T-helper 2 cell treated with Interferon-gamma antibody and Interleukin-4, amounts not matched to agents 100 ng/mL and 5 ng/mL, for 36 hours (primary cell): ENCODE data around the gene PHLDA1. TPM values are rescaled to one million over a fixed set of nuclear protein-coding genes. Genes with fewer than 3 reads are reported as not detected.

Experiments used
- intact Hi-C: fragments of 100-400 bp; cut with micrococcal nuclease; formaldehyde crosslinking; loops from one replicate; pipeline ENCODE4 v1.15.1; 2023
- total RNA-seq: library from RNA; stranded (reverse); gene quantifications from 2 replicates; pipeline ENCODE4 v1.2.3, GENCODE V29; 2022

The PHLDA1 gene
- total RNA-seq, 1 donor from 2014 or later = 17.8 TPM

- intact Hi-C loops = loop anchor here (1.0 kb wide), 5 partner anchors 10 to 87 kb away; partner anchors contain the start of gene PHLDA1
Measured at GRCh38 chr12:76020731-76021672, 10.6 kb downstream of the PHLDA1 start.

DNA sequence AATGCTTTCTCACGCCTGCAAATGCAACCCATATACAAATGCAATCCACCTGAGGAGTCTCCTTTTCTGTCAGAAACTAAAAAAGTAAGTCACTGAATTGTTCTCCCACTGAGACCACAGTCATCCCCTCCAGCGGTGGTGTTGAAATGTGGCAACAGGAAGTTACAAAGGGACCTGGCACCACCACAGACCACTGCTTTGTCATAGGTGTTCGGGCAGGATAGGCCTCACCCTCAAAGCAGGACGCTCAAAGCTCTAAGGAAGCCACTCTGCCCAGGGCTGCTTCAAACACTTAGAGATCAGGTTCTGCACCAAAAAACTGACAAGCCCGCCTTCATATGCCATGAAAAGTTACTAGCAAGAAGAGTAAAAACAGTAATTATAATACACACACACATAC is 11.3 kb downstream of the PHLDA1 start:
- intact Hi-C loops = loop anchor here (1.0 kb wide), 5 partner anchors 11 to 86 kb away; partner anchors contain the start of gene PHLDA1

GRCh38 chr12:76018672-76019071 is 12.9 kb downstream of the PHLDA1 start:
- intact Hi-C loops = no loop called here

GRCh38 chr12:76018111-76018510 is 13.5 kb downstream of the PHLDA1 start:
- intact Hi-C loops = no loop called here

GRCh38 chr12:76014007-76014406 is 17.6 kb downstream of the PHLDA1 start:
- intact Hi-C loops = no loop called here

DNA sequence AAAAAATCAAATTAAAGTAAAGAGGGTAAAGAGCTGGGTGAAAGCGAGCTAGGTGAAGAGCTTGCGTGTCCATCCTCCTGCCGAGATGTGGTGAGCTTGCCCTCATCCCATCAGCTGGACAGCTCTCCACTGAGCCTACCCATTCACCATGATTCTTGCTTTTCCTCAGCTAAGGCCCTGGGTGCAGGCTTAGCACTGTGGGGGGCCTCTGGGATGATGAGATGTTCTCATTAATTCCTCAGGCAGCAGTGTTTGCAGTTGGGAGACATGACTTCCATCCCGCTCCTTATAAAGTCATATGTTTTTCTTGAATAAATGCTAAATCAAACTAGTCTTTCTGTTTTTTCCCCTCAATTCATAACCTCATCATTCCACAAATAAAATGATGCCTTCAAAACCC is 18.0 kb downstream of the PHLDA1 start:
- intact Hi-C loops = no loop called here

DNA sequence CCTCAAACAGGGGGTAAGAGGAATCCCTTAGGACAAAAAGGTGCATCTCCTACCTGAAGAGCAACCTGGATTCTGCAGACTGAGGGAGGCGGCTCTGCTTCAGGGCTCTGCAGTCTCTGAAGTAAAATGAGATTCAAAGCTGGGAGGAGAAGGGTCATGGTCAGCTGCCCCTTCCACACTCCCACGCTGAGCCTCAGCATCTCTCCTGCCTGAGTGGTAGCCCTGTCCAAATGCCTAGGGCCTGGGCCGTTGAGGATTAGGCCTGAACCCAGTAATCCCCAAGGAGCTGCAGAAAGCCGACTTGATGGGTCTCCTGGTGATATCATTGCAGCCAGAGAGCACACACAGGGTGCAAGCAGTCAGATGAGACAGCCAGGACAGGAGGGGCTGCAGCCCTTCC is 18.9 kb downstream of the PHLDA1 start:
- intact Hi-C loops = no loop called here

- intact Hi-C loops = no loop called here
Measured at GRCh38 chr12:76010732-76011458, 20.7 kb downstream of the PHLDA1 start.

DNA sequence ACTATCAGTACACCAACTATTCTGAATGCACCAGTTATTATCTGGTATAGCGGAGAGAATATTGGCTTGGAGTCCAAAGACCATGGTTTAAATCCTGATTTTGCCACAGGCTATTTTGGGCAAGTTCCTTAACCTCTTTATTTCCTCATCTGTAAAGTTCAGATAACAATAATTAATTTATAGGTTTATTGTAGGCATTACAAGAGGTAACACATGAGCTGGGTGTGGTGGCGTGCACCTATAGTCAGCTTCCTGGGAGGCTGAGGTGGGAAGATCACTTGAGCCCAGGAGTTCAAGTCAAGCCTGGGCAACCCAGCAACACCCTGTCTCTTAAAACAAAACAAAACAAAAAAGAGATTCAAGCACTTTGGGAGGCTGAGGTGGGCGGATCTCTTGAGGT is 23.1 kb downstream of the PHLDA1 start:
- intact Hi-C loops = no loop called here

DNA sequence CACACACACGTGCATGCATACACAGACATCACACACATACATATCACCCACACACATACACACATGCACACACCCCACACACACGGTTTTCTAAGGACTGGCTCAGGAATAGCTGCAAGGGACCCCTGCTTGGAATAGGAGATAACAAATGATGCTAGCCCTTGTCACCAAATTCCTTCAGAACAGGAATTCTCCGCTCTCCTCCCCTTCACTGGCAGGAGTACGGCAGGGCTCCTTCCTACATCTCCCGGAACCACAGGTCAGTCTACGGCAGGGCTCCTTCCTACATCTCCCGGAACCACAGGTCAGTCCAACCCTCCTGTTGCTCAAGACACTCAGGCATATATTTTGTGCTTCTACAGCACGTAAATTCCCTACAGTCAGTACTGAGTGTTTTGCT is 23.9 kb downstream of the PHLDA1 start:
- intact Hi-C loops = no loop called here

DNA sequence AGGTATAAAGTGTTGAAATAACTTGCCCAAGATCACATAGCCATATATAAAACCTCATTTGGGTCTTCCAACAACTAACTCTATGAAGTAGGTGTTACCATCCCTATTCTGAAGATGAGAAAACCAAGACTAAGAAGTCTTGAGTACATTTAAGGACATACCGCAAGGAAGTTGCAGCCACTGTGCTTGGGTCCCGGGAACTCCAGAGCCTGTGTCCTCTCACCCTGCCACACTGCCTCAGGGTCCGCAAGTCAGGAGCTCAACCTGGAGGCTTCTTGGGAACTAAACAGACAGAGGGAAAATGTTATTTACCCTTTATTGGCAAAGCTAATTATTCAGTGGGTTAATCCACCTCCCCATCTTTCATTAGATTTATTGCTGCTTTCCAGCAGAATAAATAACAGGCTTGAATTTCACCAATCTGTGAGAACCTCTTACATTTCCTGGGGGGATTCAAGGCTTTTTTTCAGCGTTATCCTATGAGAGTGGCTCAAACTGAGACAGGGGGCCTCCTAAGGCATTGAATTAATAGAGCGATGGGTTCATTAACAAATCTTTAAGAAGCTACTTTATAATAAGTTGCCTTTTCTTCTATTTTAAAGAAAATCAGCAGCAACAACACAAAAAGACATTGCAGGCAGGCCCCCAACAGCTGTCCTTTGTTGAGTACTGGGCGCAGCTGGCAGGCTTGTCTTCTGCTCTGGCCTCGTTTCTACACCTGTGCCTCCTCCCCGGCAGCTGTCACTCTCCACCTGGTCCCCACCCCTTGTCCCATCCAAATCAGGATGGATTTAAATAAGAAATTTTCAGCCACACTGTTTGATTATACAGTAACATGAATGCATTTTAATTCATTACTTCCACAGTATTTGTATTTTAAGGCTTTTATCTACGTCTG is 25.3 kb downstream of the PHLDA1 start:
- intact Hi-C loops = no loop called here

DNA sequence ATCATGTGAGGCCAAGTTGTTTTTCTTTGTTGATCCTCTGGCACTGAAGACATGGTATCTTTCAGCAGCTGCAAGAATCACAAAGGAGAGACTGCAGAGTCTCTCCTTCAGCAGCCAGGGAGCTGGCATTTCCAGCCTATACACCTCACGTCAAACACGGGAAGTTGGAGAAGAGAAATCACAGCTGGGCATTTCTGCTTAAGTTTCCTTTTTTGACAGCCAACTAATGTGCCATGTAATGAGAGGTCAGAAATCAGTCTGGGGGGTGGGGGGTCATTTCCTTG is 28.3 kb downstream of the PHLDA1 start:
- intact Hi-C loops = no loop called here

GRCh38 chr12:76002598-76003354 is 28.8 kb downstream of the PHLDA1 start:
- intact Hi-C loops = no loop called here

DNA sequence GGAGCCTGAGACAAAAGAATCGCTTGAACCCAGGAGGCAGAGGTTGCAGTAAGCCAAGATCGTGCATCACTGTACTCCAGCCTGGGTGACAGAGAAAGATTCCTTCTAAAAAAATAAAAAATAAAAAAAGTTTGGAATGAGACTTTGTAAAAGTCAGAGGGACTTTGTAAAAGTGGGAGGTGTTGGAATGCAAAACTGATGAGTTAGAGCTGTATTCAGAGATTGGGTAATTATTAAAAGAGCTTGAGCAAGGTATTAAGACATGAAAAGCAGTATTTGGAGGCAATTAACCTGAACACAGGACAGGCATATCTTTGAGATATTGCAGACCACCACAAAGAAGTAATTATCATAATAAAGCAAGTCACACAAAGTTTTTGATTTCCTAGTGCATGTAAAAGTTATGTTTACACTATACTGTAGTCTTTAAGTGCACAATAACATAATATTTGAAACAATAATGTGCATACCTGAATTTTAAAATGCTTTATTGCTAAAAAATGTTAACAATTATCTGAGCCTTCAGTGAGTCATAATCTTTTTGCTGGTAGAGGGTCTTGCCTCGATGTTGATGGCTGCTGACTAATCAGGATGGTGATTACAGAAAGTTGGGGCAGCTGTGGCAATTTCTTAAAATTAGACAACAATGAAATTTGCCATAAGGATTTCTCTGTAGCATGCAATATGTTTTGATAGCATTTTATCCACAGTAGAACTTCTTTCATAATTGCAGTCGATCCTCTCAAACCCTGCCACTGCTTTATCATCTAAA is 33.1 kb downstream of the PHLDA1 start:
- intact Hi-C loops = no loop called here

DNA sequence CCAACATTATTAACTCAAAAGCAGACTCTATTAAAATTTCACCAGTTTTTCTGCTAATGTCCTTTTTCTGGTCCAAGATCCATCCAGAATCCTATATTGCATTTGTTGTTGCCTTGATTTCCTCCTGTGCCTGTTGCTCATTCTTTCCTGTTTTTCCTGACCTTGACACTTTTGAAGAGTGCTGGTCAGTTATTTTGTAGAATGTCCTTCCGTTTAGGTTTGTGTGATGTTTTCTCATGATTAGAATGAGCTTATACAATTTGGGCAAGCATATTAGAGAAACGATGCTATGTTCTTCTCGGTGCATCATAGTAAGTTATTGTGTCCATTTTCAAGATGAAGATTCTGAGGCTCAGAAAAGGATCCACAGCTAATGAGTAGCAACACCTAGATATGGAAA is 33.9 kb downstream of the PHLDA1 start:
- intact Hi-C loops = no loop called here

- intact Hi-C loops = no loop called here
Measured at GRCh38 chr12:75996861-75997447, 34.6 kb downstream of the PHLDA1 start.

- intact Hi-C loops = no loop called here
Measured at GRCh38 chr12:75995691-75996090, 35.9 kb downstream of the PHLDA1 start.

- intact Hi-C loops = loop anchor here (1.0 kb wide), 3 partner anchors 9 to 37 kb away; partner anchors contain the start of gene PHLDA1
Measured at GRCh38 chr12:75994069-75994740, 37.4 kb downstream of the PHLDA1 start.

- intact Hi-C loops = no loop called here
Measured at GRCh38 chr12:75991753-75992152, 39.8 kb downstream of the PHLDA1 start.
